A673 (cell line): ENCODE data around the gene SIRT2.

Experiments
- EZH2 ChIP-seq: fragments of 200-600 bp; sonication (generic); IDR thresholded peaks from 2 replicates; pipeline ENCODE4 v1.6.1; 2017; ENCODE audit warnings: borderline replicate concordance, low read depth, mild to moderate bottlenecking, mixed read lengths, antibody characterized with exemption, low read length; ENCODE audit not compliant: poor library complexity, severe bottlenecking
- TF ChIP-seq, protein P1 (sequence below): fragments of 300-800, 200-600 bp; sonication (generic); conservative IDR thresholded peaks from 2 replicates; pipeline ENCODE4 v1.5.1; 2017; ENCODE audit warnings: low read depth, mild to moderate bottlenecking, antibody characterized with exemption, low read length, moderate library complexity, mixed read lengths

GRCh38 chr19:38892841-38893240 lies 6.6 kb downstream of the SIRT2 start:
- no peak for TF ChIP-seq EZH2
- TF ChIP-seq, protein P1, sequence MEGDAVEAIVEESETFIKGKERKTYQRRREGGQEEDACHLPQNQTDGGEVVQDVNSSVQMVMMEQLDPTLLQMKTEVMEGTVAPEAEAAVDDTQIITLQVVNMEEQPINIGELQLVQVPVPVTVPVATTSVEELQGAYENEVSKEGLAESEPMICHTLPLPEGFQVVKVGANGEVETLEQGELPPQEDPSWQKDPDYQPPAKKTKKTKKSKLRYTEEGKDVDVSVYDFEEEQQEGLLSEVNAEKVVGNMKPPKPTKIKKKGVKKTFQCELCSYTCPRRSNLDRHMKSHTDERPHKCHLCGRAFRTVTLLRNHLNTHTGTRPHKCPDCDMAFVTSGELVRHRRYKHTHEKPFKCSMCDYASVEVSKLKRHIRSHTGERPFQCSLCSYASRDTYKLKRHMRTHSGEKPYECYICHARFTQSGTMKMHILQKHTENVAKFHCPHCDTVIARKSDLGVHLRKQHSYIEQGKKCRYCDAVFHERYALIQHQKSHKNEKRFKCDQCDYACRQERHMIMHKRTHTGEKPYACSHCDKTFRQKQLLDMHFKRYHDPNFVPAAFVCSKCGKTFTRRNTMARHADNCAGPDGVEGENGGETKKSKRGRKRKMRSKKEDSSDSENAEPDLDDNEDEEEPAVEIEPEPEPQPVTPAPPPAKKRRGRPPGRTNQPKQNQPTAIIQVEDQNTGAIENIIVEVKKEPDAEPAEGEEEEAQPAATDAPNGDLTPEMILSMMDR = no peak
